DND-41 (cell line): ENCODE results near the gene PRRC2A.

Source experiments
- EZH2 ChIP-seq: IDR thresholded peaks from 3 replicates; pipeline ENCODE4 v1.6.1; 2012; ENCODE audit warnings: borderline replicate concordance, low read depth, mild to moderate bottlenecking, moderate library complexity, low read length, inconsistent platforms; ENCODE audit not compliant: severe bottlenecking
- TF ChIP-seq, protein P1 (sequence below): IDR thresholded peaks from 2 replicates; pipeline ENCODE4 v1.5.1; 2012; ENCODE audit warnings: borderline replicate concordance, low read length, moderate library complexity, mild to moderate bottlenecking; ENCODE audit not compliant: poor library complexity, severe bottlenecking; ENCODE audit errors: extremely low read depth

DNA sequence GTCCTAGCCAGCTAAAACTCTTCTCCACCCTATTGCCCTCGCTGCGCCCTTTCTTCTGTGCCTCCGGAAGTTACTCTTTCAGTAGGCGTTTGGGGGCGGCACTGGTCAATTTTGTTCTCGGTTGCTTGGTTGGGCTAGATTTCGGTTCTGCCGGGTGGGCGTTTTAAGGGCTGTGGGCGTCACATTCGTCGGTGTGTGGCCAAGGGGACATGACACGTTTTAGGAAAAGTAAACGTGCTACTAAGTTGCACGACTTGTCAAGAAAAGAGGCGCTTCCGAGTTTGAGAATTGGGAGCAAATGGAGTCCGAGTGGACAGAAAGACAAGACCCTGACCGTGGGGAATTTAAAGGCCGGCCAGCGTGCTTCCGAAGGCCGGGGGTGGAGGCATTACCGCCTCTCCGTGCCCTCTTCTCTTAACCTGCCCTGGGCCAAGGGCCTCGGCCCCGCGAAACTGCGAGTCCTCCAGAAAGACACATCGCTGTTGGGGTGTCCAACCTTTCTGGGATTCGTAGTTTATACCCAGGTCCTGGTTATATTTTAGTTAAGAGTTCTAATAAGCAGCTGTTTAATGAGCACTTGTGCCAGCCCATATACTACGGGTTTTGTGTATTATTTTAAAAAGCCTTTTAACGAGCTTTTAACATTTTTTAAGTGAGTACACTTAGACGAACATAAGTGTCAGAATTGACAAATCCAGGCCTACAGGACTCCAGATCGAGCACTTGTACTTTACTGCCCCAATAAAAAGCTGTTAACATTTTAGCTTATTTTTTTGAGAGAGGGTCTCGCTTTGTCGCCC lies 32.6 kb downstream of the PRRC2A start:
- TF ChIP-seq, protein P1, sequence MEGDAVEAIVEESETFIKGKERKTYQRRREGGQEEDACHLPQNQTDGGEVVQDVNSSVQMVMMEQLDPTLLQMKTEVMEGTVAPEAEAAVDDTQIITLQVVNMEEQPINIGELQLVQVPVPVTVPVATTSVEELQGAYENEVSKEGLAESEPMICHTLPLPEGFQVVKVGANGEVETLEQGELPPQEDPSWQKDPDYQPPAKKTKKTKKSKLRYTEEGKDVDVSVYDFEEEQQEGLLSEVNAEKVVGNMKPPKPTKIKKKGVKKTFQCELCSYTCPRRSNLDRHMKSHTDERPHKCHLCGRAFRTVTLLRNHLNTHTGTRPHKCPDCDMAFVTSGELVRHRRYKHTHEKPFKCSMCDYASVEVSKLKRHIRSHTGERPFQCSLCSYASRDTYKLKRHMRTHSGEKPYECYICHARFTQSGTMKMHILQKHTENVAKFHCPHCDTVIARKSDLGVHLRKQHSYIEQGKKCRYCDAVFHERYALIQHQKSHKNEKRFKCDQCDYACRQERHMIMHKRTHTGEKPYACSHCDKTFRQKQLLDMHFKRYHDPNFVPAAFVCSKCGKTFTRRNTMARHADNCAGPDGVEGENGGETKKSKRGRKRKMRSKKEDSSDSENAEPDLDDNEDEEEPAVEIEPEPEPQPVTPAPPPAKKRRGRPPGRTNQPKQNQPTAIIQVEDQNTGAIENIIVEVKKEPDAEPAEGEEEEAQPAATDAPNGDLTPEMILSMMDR = peak; percentile 25
- TF ChIP-seq EZH2 = no peak
